GM12878 (cell line): ENCODE measurements around the gene TMC5. TPM values are rescaled to one million over a fixed set of nuclear protein-coding genes. Genes with fewer than 3 reads are reported as not detected.

ENCODE experiments used
- ATAC-seq: fragments of 200-7000 bp; cut with Tn5 transposase; 3 replicates; pipeline ENCODE4 v1.9.1; 2020; ENCODE audit warnings: mild to moderate bottlenecking, moderate library complexity
- BruUV-seq: library from RNA; stranded (reverse); fragments of 400-500 nt; replicated peaks from 2 replicates; lab custom pipeline; 2021; lab: Mats Ljungman, UMichigan
- CTCF ChIA-PET: fragments of 300-600 bp; sonication (Branson Sonifier 250); formaldehyde crosslinking; extraction: SDS; loops from one replicate; lab custom pipeline; 2021; ENCODE audit warnings: inconsistent platforms; lab: Yijun Ruan, JAX
- POLR2A ChIA-PET: fragments of 350-600 bp; formaldehyde crosslinking; extraction: SDS; loops from one replicate; lab custom pipeline; 2021; ENCODE audit warnings: inconsistent platforms; lab: Charles Lee
- RAD21 ChIA-PET: fragments of 300-600 bp; sonication (Branson Sonifier 250); formaldehyde crosslinking; loops from one replicate; lab custom pipeline; 2023; ENCODE audit warnings: antibody characterized with exemption; ENCODE audit not compliant: unreplicated experiment; lab: Charles Lee
- SMC1A ChIA-PET: fragments of 300-600 bp; sonication (Branson Sonifier 250); formaldehyde crosslinking; loops from one replicate; lab custom pipeline; 2023; ENCODE audit not compliant: unreplicated experiment, uncharacterized antibody; lab: Charles Lee
- DNase-seq: peaks from one replicate; pipeline ENCODE4 v3.0.0-alpha.2; 2011; ENCODE audit warnings: low read depth, low spot score
- FAIRE-seq: peaks from 3 replicates; lab custom pipeline; 2011; peaks lifted over from hg19 to GRCh38; lab: Jason Lieb, UNC
- H2AFZ ChIP-seq: 2 replicates; pipeline ENCODE4 v1.6.0; 2011; ENCODE audit warnings: low read depth, low read length, control low read depth; ENCODE audit not compliant: control insufficient read depth
- H3K27ac ChIP-seq: 2 replicates; pipeline ENCODE4 v1.5.1; 2011; ENCODE audit warnings: control low read depth; ENCODE audit not compliant: control insufficient read depth, insufficient read depth
- H3K27me3 ChIP-seq, 2 experiments: replicated peaks in 1 of 2; 2 replicates each; pipeline versions ENCODE4 v1.6.0 to v1.6.1; 2011; ENCODE audit warnings: low read length in 1 of 2; ENCODE audit not compliant: control insufficient read depth in 2 of 2, insufficient read depth in 2 of 2
- H3K36me3 ChIP-seq, 2 experiments: 2 replicates each; pipeline ENCODE4 v1.5.1; 2011; ENCODE audit warnings: low read length in 1 of 2; ENCODE audit not compliant: control insufficient read depth in 2 of 2, insufficient read depth in 2 of 2
- H3K4me1 ChIP-seq: 2 replicates; pipeline ENCODE4 v1.6.1; 2011; ENCODE audit warnings: mild to moderate bottlenecking, low read length, moderate library complexity, mixed read lengths; ENCODE audit not compliant: control insufficient read depth, insufficient read depth
- H3K4me2 ChIP-seq: 2 replicates; pipeline ENCODE4 v1.6.0; 2011; ENCODE audit warnings: control low read depth; ENCODE audit not compliant: control insufficient read depth, insufficient read depth
- H3K4me3 ChIP-seq: fragments of 200-600 bp; sonication (generic); 2 replicates; pipeline ENCODE4 v1.5.1; 2016
- H3K79me2 ChIP-seq: 2 replicates; pipeline ENCODE4 v1.6.0; 2011; ENCODE audit warnings: low read length; ENCODE audit not compliant: control insufficient read depth, insufficient read depth
- H3K9ac ChIP-seq: 2 replicates; pipeline ENCODE4 v1.8.0; 2011; ENCODE audit warnings: low read length, control low read depth, mixed read lengths; ENCODE audit not compliant: control insufficient read depth, insufficient read depth
- H3K9me3 ChIP-seq: replicated peaks from 3 replicates; pipeline ENCODE4 v1.5.1; 2011; ENCODE audit warnings: mild to moderate bottlenecking, low read length; ENCODE audit not compliant: control insufficient read depth, insufficient read depth
- H4K20me1 ChIP-seq: 2 replicates; pipeline ENCODE4 v1.6.0; 2011; ENCODE audit not compliant: control insufficient read depth, insufficient read depth
- BHLHE40 ChIP-seq, 2 experiments: fragments of 450-650 bp in 1 of 2; IDR thresholded peaks; 2 replicates each; pipeline ENCODE4 v1.6.1; 2011 to 2017; ENCODE audit warnings: low read depth in 2 of 2, borderline replicate concordance in 1 of 2, improper control_type of control experiment in 1 of 2, low read length in 1 of 2, mild to moderate bottlenecking in 1 of 2
- GATAD2B ChIP-seq: fragments of 450-650 bp; conservative IDR thresholded peaks from 2 replicates; pipeline ENCODE4 v1.6.1; 2017; ENCODE audit warnings: low read depth, mild to moderate bottlenecking, moderate library complexity
- MLLT1 ChIP-seq: fragments of 450-650 bp; IDR thresholded peaks from 2 replicates; pipeline ENCODE4 v1.6.1; 2016; ENCODE audit warnings: mild to moderate bottlenecking
- NR2C2 ChIP-seq: IDR thresholded peaks from 2 replicates; pipeline ENCODE4 v1.6.1; 2011; ENCODE audit warnings: borderline replicate concordance, low read depth; ENCODE audit not compliant: control insufficient read depth, insufficient read length
- PML ChIP-seq: IDR thresholded peaks from 2 replicates; pipeline ENCODE4 v1.6.1; 2012; ENCODE audit warnings: low read length, inconsistent platforms
- RB1 ChIP-seq: fragments of 450-650 bp; formaldehyde crosslinking; IDR thresholded peaks from 2 replicates; pipeline ENCODE4 v1.6.1; 2017; ENCODE audit warnings: mild to moderate bottlenecking, borderline replicate concordance
- RELA ChIP-seq: fragments of 450-650 bp; IDR thresholded peaks from 2 replicates; pipeline ENCODE4 v1.8.0; 2014; ENCODE audit warnings: borderline replicate concordance; ENCODE audit not compliant: partially characterized antibody
- REST ChIP-seq: IDR thresholded peaks from 2 replicates; pipeline ENCODE4 v1.6.1; 2012; ENCODE audit warnings: mild to moderate bottlenecking, low read depth, low read length
- SMAD5 ChIP-seq: IDR thresholded peaks from 2 replicates; pipeline ENCODE4 v1.6.1; 2016; ENCODE audit warnings: antibody characterized with exemption, low read depth
- SMC3 ChIP-seq: IDR thresholded peaks from 2 replicates; pipeline ENCODE4 v1.6.1; 2011; ENCODE audit warnings: low read length, improper control_type of control experiment, borderline replicate concordance
- SREBF2 ChIP-seq: IDR thresholded peaks from 2 replicates; pipeline ENCODE4 v1.6.1; 2012; ENCODE audit warnings: mild to moderate bottlenecking, low read length
- WGBS: methylation state at CpG from one replicate; pipeline ENCODE4 v1.1.6; 2016; ENCODE audit warnings: low lambda C conversion rate; ENCODE audit not compliant: insufficient replicate concordance, insufficient coverage; ENCODE audit errors: missing lambda C conversion rate; 5-methylcytosine and 5-hydroxymethylcytosine counted together
- in situ Hi-C: fragments of 300-500 bp; cut with MboI; formaldehyde crosslinking; loops from 9 replicates; pipeline ENCODE4 v1.14.3; 2018; ENCODE audit warnings: mixed read lengths
- intact Hi-C: fragments of 100-400 bp; cut with micrococcal nuclease; formaldehyde crosslinking; loops from one replicate; pipeline ENCODE4 v1.14.2; 2022; ENCODE audit not compliant: unreplicated experiment
- polyA plus RNA-seq, 11 experiments: library from polyadenylated mRNA; depleted of rRNA in 4 of 11; unstranded in 6 of 11; stranded (reverse) in 5 of 11; fragments of >200 nt; fragmentation: Nextera tagmentation in 4 of 11; fragmentation: Illumina TruSeq in 1 of 11; extraction: Ambion mirVana in 4 of 11; extraction: Trizol in 1 of 11; gene quantifications; 1 replicate in 1 of 11; 2 replicates in 10 of 11; pipeline versions ENCODE4 v1.2.1 to v1.2.3, GENCODE V29; 2011 to 2016; ENCODE audit warnings: inconsistent platforms in 2 of 11, missing spikeins in 2 of 11, low read depth in 1 of 11
- total RNA-seq, 4 experiments: library from RNA; depleted of rRNA in 3 of 4; stranded (reverse); fragments of >200 nt in 3 of 4; fragmentation: Illumina TruSeq in 1 of 4; extraction: Trizol in 1 of 4; gene quantifications; 2 replicates each; pipeline versions ENCODE4 v1.2.1 to v1.2.3, GENCODE V29; 2013 to 2021

The TMC5 gene
- total and polyA plus RNA-seq, 10 of the 15 experiments (the other 5 are each of a cell fraction or from before 2014, with no cell fraction given) = 0.01 to 0.10 (median 0.07) TPM; not detected in 5

GRCh38 chr16:19378511-19378910, 39.2 kb upstream of the TMC5 start:
- ChIA-PET RAD21 (interaction anchor here (1.2 kb wide), 1 partner anchor 124 kb away, joined by 3 read pairs; no protein-coding TSS in a partner anchor), CTCF (interaction anchor here (1.0 to 1.6 kb wide), 4 partner anchors 10 to 292 kb away, joined by 3 to 5 read pairs (median 4); no protein-coding TSS in a partner anchor), POLR2A (no interaction called here), SMC1A (interaction anchor here (0.7 to 1.2 kb wide), 3 partner anchors 146 to 293 kb away, joined by 3 to 4 read pairs (median 3); no protein-coding TSS in a partner anchor)
- 16% methylated on average over 3 of the region's 3 CpGs for WGBS
- Histone ChIP-seq H3K4me1 (peaks cover 3% of the 10 kb centered on the region; the same call in 1 of the 2 replicates), H3K36me3 (no peaks in the 10 kb centered on the region), H3K27ac (no peak overlapping the region), H4K20me1 (no peaks in the 10 kb centered on the region), H3K27me3 (no peaks in the 10 kb centered on the region), H3K9me3 (no peaks in the 10 kb centered on the region), H2AFZ (no peak overlapping the region), H3K9ac (no peak overlapping the region), H3K4me2 (no peak overlapping the region), H3K79me2 (no peaks in the 10 kb centered on the region), H3K4me3 (no peak overlapping the region)
- DNase-seq (no peak), FAIRE-seq (no peak), ATAC-seq (no peak)
- intact Hi-C loops (loop anchor here (5.0 kb wide), 1 partner anchor 196 kb away; no protein-coding TSS in a partner anchor), in situ Hi-C loops (loop anchor here (5.0 kb wide), 2 partner anchors 216 to 291 kb away; no protein-coding TSS in a partner anchor)
- no TSS peak for BruUV-seq
- TF ChIP-seq PML = no peak
- no peak for TF ChIP-seq SMC3
- TF ChIP-seq BHLHE40 (IDR thresholded peaks at IDR 0.05; ENCODE audit: borderline replicate concordance in 1 of 2, low read depth in 2 of 2, low read length in 1 of 2) = no peak
- no peak for TF ChIP-seq SMAD5
- no peak for TF ChIP-seq MLLT1
- TF ChIP-seq SREBF2 = no peak
- TF ChIP-seq RELA = no peak
- TF ChIP-seq NR2C2 = no peak
- no peak for TF ChIP-seq RB1
- TF ChIP-seq GATAD2B = no peak
- TF ChIP-seq REST = no peak
